Upper lobe of right lung (tissue), 1 donor: ENCODE results near the gene ADAMTS19. TPM values are rescaled to one million over a fixed set of nuclear protein-coding genes. Genes with fewer than 3 reads are reported as not detected.

Experiments used
- ATAC-seq: fragments of 200-7000 bp; cut with Tn5 transposase; one replicate; pipeline ENCODE4 v1.9.1; 2020; ENCODE audit warnings: mild to moderate bottlenecking, moderate library complexity
- DNase-seq: peaks from one replicate; pipeline ENCODE4 v3.0.0-alpha.2; 2020
- H3K27ac ChIP-seq: fragments of 200-600 bp; one replicate; pipeline ENCODE4 v1.8.0; 2022
- H3K27me3 ChIP-seq: fragments of 200-600 bp; one replicate; pipeline ENCODE4 v1.8.0; 2022; ENCODE audit warnings: mild to moderate bottlenecking
- H3K36me3 ChIP-seq: fragments of 200-600 bp; one replicate; pipeline ENCODE4 v1.8.0; 2022
- H3K4me1 ChIP-seq: fragments of 200-600 bp; one replicate; pipeline ENCODE4 v1.8.0; 2022
- H3K4me3 ChIP-seq: fragments of 200-600 bp; one replicate; pipeline ENCODE4 v1.8.0; 2022; ENCODE audit warnings: mild to moderate bottlenecking
- H3K9me3 ChIP-seq: fragments of 200-600 bp; one replicate; pipeline ENCODE4 v1.8.0; 2022
- CTCF ChIP-seq: fragments of 200-600 bp; IDR thresholded peaks from one replicate; pipeline ENCODE4 v1.8.0; 2022; ENCODE audit warnings: antibody characterized with exemption
- intact Hi-C: fragments of 100-400 bp; cut with DNase I; formaldehyde crosslinking; loops from one replicate; pipeline ENCODE4 v1.11.0; 2022
- total RNA-seq: library from RNA; stranded (reverse); fragmentation: NEBNext Ultra II Directional; extraction: Animal tissue kit (Norgen Biotek cat#: 25700); gene quantifications from one replicate; pipeline ENCODE4 v1.2.1, GENCODE V29; 2021
- donor health status: DM: no; HTN: yes; CAD: no; lungs with severe emphysema.

The ADAMTS19 gene
- total RNA-seq, 1 donor from 2014 or later, result not detected

GRCh38 chr5:129499208-129499852, 39.2 kb downstream of the ADAMTS19 start:
- no peak for ATAC-seq

GRCh38 chr5:129500101-129500500, 40.0 kb downstream of the ADAMTS19 start:
- no peak overlapping the region for H3K27ac ChIP-seq
- H3K36me3 ChIP-seq, result no peaks in the 10 kb centered on the region
- H3K9me3 ChIP-seq, result no peaks in the 10 kb centered on the region
- intact Hi-C loops, result no loop called here
- DNase-seq (no peak), ATAC-seq (no peak)
- H3K4me1 ChIP-seq, result no peaks in the 10 kb centered on the region
- H3K4me3 ChIP-seq, result no peak overlapping the region
- no peaks in the 10 kb centered on the region for H3K27me3 ChIP-seq
- TF ChIP-seq CTCF, result no peak

More at GRCh38 chr5:129499208-129499852, 39.2 kb downstream of the ADAMTS19 start:
- Histone ChIP-seq H3K27me3 (no peaks in the 10 kb centered on the region), H3K4me1 (no peaks in the 10 kb centered on the region), H3K9me3 (no peaks in the 10 kb centered on the region), H3K36me3 (no peaks in the 10 kb centered on the region), H3K27ac (no peak overlapping the region), H3K4me3 (no peak overlapping the region)
- intact Hi-C loops, result no loop called here
- TF ChIP-seq CTCF, result no peak
- no peak for DNase-seq

GRCh38 chr5:129506086-129506485, 46.0 kb downstream of the ADAMTS19 start:
- no peak for TF ChIP-seq CTCF
- intact Hi-C loops, result no loop called here
- no peak overlapping the region for H3K4me3 ChIP-seq
- no peak for ATAC-seq
- no peak overlapping the region for H3K27ac ChIP-seq
- H3K27me3 ChIP-seq, result no peaks in the 10 kb centered on the region
- no peaks in the 10 kb centered on the region for H3K4me1 ChIP-seq
- H3K9me3 ChIP-seq, result no peaks in the 10 kb centered on the region
- no peaks in the 10 kb centered on the region for H3K36me3 ChIP-seq
- DNase-seq, result no peak

GRCh38 chr5:129506950-129507349, 46.9 kb downstream of the ADAMTS19 start:
- H3K36me3 ChIP-seq, result no peaks in the 10 kb centered on the region

DNA sequence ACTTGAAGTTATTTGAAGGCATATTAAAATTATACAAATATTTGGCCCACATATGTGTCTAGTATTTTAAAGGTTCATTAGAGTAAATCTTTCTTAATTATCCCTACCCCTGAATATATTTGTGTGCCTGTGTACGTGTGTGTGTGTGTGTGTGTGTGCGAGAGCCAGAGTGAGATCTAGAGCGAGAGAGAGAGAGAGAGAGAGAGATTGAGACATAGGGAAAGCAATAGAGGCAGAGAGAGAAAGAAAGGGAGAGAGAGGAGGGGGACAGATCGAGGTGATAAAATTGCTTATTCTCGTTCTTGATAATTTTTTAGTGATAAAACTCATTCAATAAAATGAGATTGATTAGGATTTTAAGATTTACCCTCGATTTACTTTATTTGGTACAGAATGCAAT, 47.4 kb downstream of the ADAMTS19 start:
- no peak for ATAC-seq

More at GRCh38 chr5:129506950-129507349, 46.9 kb downstream of the ADAMTS19 start:
- Histone ChIP-seq H3K27me3 (no peaks in the 10 kb centered on the region), H3K27ac (no peak overlapping the region), H3K9me3 (no peaks in the 10 kb centered on the region), H3K4me1 (no peaks in the 10 kb centered on the region), H3K4me3 (no peak overlapping the region)
- ATAC-seq (no peak), DNase-seq (no peak)
- intact Hi-C loops, result no loop called here
- TF ChIP-seq CTCF, result no peak

More for the DNA sequence above, 47.4 kb downstream of the ADAMTS19 start:
- no peak overlapping the region for H3K27ac ChIP-seq
- no peaks in the 10 kb centered on the region for H3K4me1 ChIP-seq
- intact Hi-C loops, result no loop called here
- H3K9me3 ChIP-seq, result no peaks in the 10 kb centered on the region
- no peaks in the 10 kb centered on the region for H3K36me3 ChIP-seq
- H3K27me3 ChIP-seq, result no peaks in the 10 kb centered on the region
- no peak for DNase-seq
- no peak overlapping the region for H3K4me3 ChIP-seq
- TF ChIP-seq CTCF, result no peak
